Motor neuron (in vitro differentiated cells): Measurements from ENCODE around the gene SH3RF2. TPM values are rescaled to one million over a fixed set of nuclear protein-coding genes. Genes with fewer than 3 reads are reported as not detected.
A peak's percentile ranks its signal among the peaks of the same experiment; 100 is the strongest.

Experiments used
- ATAC-seq, 8 experiments: fragments of 200-7000 bp; cut with Tn5 transposase; replicated peaks in 6 of 8; 2 replicates each; pipeline ENCODE4 v1.8.0; 2021; ENCODE audit warnings: mild to moderate bottlenecking in 8 of 8, moderate library complexity in 8 of 8
- H3K27ac ChIP-seq, 2 donors: fragments of 250-450 bp; sonication (Bioruptor Pico); 2 replicates each; pipeline ENCODE4 v1.9.0; 2021; ENCODE audit warnings: antibody characterized with exemption in 2 of 2, mild to moderate bottlenecking in 2 of 2, moderate library complexity in 1 of 2
- H3K4me1 ChIP-seq, 2 donors: fragments of 250-450 bp; sonication (Bioruptor Pico); replicated peaks in 1 of 2; 2 replicates each; pipeline ENCODE4 v1.6.1; 2021; ENCODE audit warnings: antibody characterized with exemption in 2 of 2, mild to moderate bottlenecking in 2 of 2, moderate library complexity in 1 of 2
- H3K4me3 ChIP-seq, 5 donors: fragments of 250-450 bp; sonication (Bioruptor Pico); 2 replicates each; pipeline ENCODE4 v1.9.0; 2021; ENCODE audit warnings: antibody characterized with exemption in 5 of 5, mild to moderate bottlenecking in 5 of 5, moderate library complexity in 4 of 5
- WGBS, 10 experiments: fragments of 450-650 bp; shearing (Covaris generic); methylation state at CpG; one replicate each; pipeline ENCODE4 v1.0.0; 2022; 5-methylcytosine and 5-hydroxymethylcytosine counted together
- in situ Hi-C, 9 experiments: fragments of 400-800 bp; cut with MboI; loops; one replicate each; pipeline ENCODE4 v1.15.0; 2021; ENCODE audit warnings: low sequenced_read_pairs in 9 of 9, low pct_unique_long_range_greater_than_20kb in 2 of 9; ENCODE audit not compliant: unreplicated experiment in 9 of 9
- total RNA-seq, 8 experiments: library from RNA; unstranded; fragments of 300-600 nt; gene quantifications; 2 replicates each; pipeline versions ENCODE4 v1.2.3 to v1.2.4, GENCODE V29; 2022

Gene SH3RF2
- total RNA-seq, 8 experiments from 2014 or later = 0.05 to 0.85 (median 0.27) TPM; not detected in 1

GRCh38 chr5:146027751-146028150 lies 91.4 kb downstream of the SH3RF2 start:
- H3K4me3 ChIP-seq = no peak overlapping the region
- ATAC-seq = peak in 4 of 8 experiments; percentile 32 to 75 (median 64)

GRCh38 chr5:146032911-146033310 lies 96.5 kb downstream of the SH3RF2 start:
- 0 to 100% (median 90%) methylated on average over 1 to 3 of the region's 3 CpGs; no CpG with 5 or more reads in 5 of the 10 experiments for WGBS, 10 experiments
- ATAC-seq = no peak
- H3K27ac ChIP-seq = no peak overlapping the region
- H3K4me3 ChIP-seq = no peak overlapping the region
- in situ Hi-C loops = loop anchor here in 3 of 9 experiments (25.0 kb wide), 4 partner anchors 196 to 1846 kb away; partner anchors contain the start of gene PRELID2 (in 1 of the 3)
- H3K4me1 ChIP-seq = peaks cover 6 to 9% of the 10 kb centered on the region in 2 donors

More at GRCh38 chr5:146027751-146028150, 91.4 kb downstream of the SH3RF2 start:
- 6 to 100% (median 84%) methylated on average over 1 to 10 of the region's 10 CpGs; no CpG with 5 or more reads in 2 of the 10 experiments for WGBS, 10 experiments
- in situ Hi-C loops = loop anchor here in 3 of 9 experiments (25.0 kb wide), 4 partner anchors 190 to 1840 kb away; partner anchors contain the start of gene PRELID2 (in 1 of the 3)
- no peak overlapping the region for H3K27ac ChIP-seq
- H3K4me1 ChIP-seq = peaks cover 11 to 12% of the 10 kb centered on the region in 2 donors

- Histone ChIP-seq H3K4me3 (no peak overlapping the region), H3K27ac (no peak overlapping the region), H3K4me1 (peaks cover 4 to 6% of the 10 kb centered on the region in 2 donors)
- ATAC-seq = no peak
- WGBS, 10 experiments = 0 to 100% (median 74%) methylated on average over 1 to 2 of the region's 2 CpGs; no CpG with 5 or more reads in 4 of the 10 experiments
- in situ Hi-C loops = loop anchor here in 3 of 9 experiments (25.0 kb wide), 4 partner anchors 197 to 1847 kb away; partner anchors contain the start of gene PRELID2 (in 1 of the 3)
Measured at GRCh38 chr5:146034127-146034526, 97.7 kb downstream of the SH3RF2 start.

- in situ Hi-C loops = loop anchor here in 3 of 9 experiments (25.0 kb wide), 4 partner anchors 197 to 1847 kb away; partner anchors contain the start of gene PRELID2 (in 1 of the 3)
- WGBS, 10 experiments = 0 to 100% (median 71%) methylated on average over 1 to 4 of the region's 4 CpGs; no CpG with 5 or more reads in 1 of the 10 experiments
- H3K4me3 ChIP-seq = no peak overlapping the region
Measured at GRCh38 chr5:146034605-146035004, 98.2 kb downstream of the SH3RF2 start.

GRCh38 chr5:146039420-146039819 lies 103.0 kb downstream of the SH3RF2 start:
- no peaks in the 10 kb centered on the region for H3K4me1 ChIP-seq
- no peak overlapping the region for H3K27ac ChIP-seq
- ATAC-seq = no peak
- in situ Hi-C loops = loop anchor here in 3 of 9 experiments (25.0 kb wide), 4 partner anchors 202 to 1852 kb away; partner anchors contain the start of gene PRELID2 (in 1 of the 3)
- WGBS, 10 experiments = 48 to 96% (median 74%) methylated on average over 2 to 3 of the region's 3 CpGs
- no peak overlapping the region for H3K4me3 ChIP-seq

More at GRCh38 chr5:146034605-146035004, 98.2 kb downstream of the SH3RF2 start:
- H3K27ac ChIP-seq = no peak overlapping the region
- no peak for ATAC-seq
- peaks cover 2 to 6% of the 10 kb centered on the region in 2 donors for H3K4me1 ChIP-seq

GRCh38 chr5:146040527-146040926 lies 104.1 kb downstream of the SH3RF2 start:
- 34 to 91% (median 51%) methylated on average over 1 to 3 of the region's 3 CpGs; no CpG with 5 or more reads in 2 of the 10 experiments for WGBS, 10 experiments
- H3K4me3 ChIP-seq = no peak overlapping the region
- H3K4me1 ChIP-seq = no peaks in the 10 kb centered on the region
- no peak overlapping the region for H3K27ac ChIP-seq
- ATAC-seq = no peak
- in situ Hi-C loops = loop anchor here in 3 of 9 experiments (25.0 kb wide), 4 partner anchors 203 to 1853 kb away; partner anchors contain the start of gene PRELID2 (in 1 of the 3)

- WGBS, 10 experiments = 0 to 100% (median 83%) methylated on average over 1 to 7 of the region's 10 CpGs; no CpG with 5 or more reads in 2 of the 10 experiments
- no peaks in the 10 kb centered on the region for H3K4me1 ChIP-seq
- peak in 3 of 8 experiments; percentile 12 to 59 (median 43) for ATAC-seq
- H3K4me3 ChIP-seq = no peak overlapping the region
- in situ Hi-C loops = loop anchor here in 3 of 9 experiments (25.0 kb wide), 4 partner anchors 204 to 1854 kb away; partner anchors contain the start of gene PRELID2 (in 1 of the 3)
- no peak overlapping the region for H3K27ac ChIP-seq
Measured at GRCh38 chr5:146041180-146041789, 104.9 kb downstream of the SH3RF2 start.

GRCh38 chr5:146042628-146043279 lies 106.4 kb downstream of the SH3RF2 start:
- 32 to 100% (median 67%) methylated on average over 1 to 4 of the region's 5 CpGs; no CpG with 5 or more reads in 1 of the 10 experiments for WGBS, 10 experiments
- peak in 2 of 8 experiments; percentile 83 to 86 for ATAC-seq
- in situ Hi-C loops = loop anchor here in 3 of 9 experiments (25.0 kb wide), 4 partner anchors 205 to 1855 kb away; partner anchors contain the start of gene PRELID2 (in 1 of the 3)
- H3K4me3 ChIP-seq = no peak overlapping the region
- no peaks in the 10 kb centered on the region for H3K4me1 ChIP-seq
- H3K27ac ChIP-seq = no peak overlapping the region

GRCh38 chr5:146043722-146044121 lies 107.3 kb downstream of the SH3RF2 start:
- in situ Hi-C loops = loop anchor here in 3 of 9 experiments (25.0 kb wide), 4 partner anchors 206 to 1856 kb away; partner anchors contain the start of gene PRELID2 (in 1 of the 3)
- Histone ChIP-seq H3K27ac (no peak overlapping the region), H3K4me1 (no peaks in the 10 kb centered on the region), H3K4me3 (no peak overlapping the region)
- WGBS, 10 experiments = 37 to 100% (median 83%) methylated on average over 1 to 4 of the region's 4 CpGs; no CpG with 5 or more reads in 2 of the 10 experiments
- ATAC-seq = no peak

- 20 to 94% methylated on average over 2 to 3 of the region's 4 CpGs; no CpG with 5 or more reads in 8 of the 10 experiments for WGBS, 10 experiments
- Histone ChIP-seq H3K4me1 (peaks cover 0 to 4% of the 10 kb centered on the region in 2 donors), H3K27ac (no peak overlapping the region), H3K4me3 (no peak overlapping the region)
- ATAC-seq = no peak
- in situ Hi-C loops = loop anchor here in 3 of 9 experiments (25.0 kb wide), 4 partner anchors 210 to 1860 kb away; partner anchors contain the start of gene PRELID2 (in 1 of the 3)
Measured at GRCh38 chr5:146047396-146047795, 111.0 kb downstream of the SH3RF2 start.

- in situ Hi-C loops = loop anchor here in 3 of 9 experiments (25.0 kb wide), 4 partner anchors 212 to 1862 kb away; partner anchors contain the start of gene PRELID2 (in 1 of the 3)
- ATAC-seq = peak; percentile 50 to 90 (median 76)
- peaks cover 0 to 4% of the 10 kb centered on the region in 2 donors for H3K4me1 ChIP-seq
- H3K27ac ChIP-seq = no peak overlapping the region
- WGBS, 10 experiments = 0 to 92% (median 40%) methylated on average over 1 to 14 of the region's 15 CpGs; no CpG with 5 or more reads in 2 of the 10 experiments
- no peak overlapping the region for H3K4me3 ChIP-seq
Measured at GRCh38 chr5:146048994-146049703, 112.8 kb downstream of the SH3RF2 start.

- H3K27ac ChIP-seq = no peak overlapping the region
- H3K4me1 ChIP-seq = peaks cover 0 to 4% of the 10 kb centered on the region in 2 donors
- ATAC-seq = peak in 1 of 8 experiments; percentile 27
- WGBS, 10 experiments = 0 to 72% (median 28%) methylated on average over 1 to 3 of the region's 3 CpGs; no CpG with 5 or more reads in 4 of the 10 experiments
- H3K4me3 ChIP-seq = no peak overlapping the region
- in situ Hi-C loops = loop anchor here in 5 of 9 experiments (25.0 kb wide), 5 partner anchors 212 to 1862 kb away; partner anchors contain the start of gene PRELID2 (in 1 of the 5)
Measured at GRCh38 chr5:146049704-146050026, 113.3 kb downstream of the SH3RF2 start.
